Psoas muscle (tissue), 8 donors: ENCODE measurements around the gene TUT1. TPM values are rescaled to one million over a fixed set of nuclear protein-coding genes. Genes with fewer than 3 reads are reported as not detected.

Source experiments
- ATAC-seq, 4 donors: fragments of 200-7000 bp; cut with Tn5 transposase; one replicate each; pipeline ENCODE4 v1.9.1; 2020; ENCODE audit warnings: moderate library complexity in 3 of 4, mild to moderate bottlenecking in 2 of 4
- DNase-seq, 2 donors: peaks; one replicate each; pipeline ENCODE4 v3.0.0-alpha.2; 2020
- H3K27ac ChIP-seq: fragments of 200-600 bp; one replicate; pipeline ENCODE4 v1.8.0; 2022
- H3K27me3 ChIP-seq, 3 donors: fragments of 200-600 bp in 1 of 3; one replicate each; pipeline versions ENCODE4 v1.6.1 to v1.8.0; 2013 to 2022; ENCODE audit warnings: low read length in 2 of 3, mild to moderate bottlenecking in 2 of 3, moderate library complexity in 1 of 3; ENCODE audit not compliant: insufficient read depth in 3 of 3
- H3K36me3 ChIP-seq, 2 donors: fragments of 200-600 bp in 1 of 2; one replicate each; pipeline versions ENCODE4 v1.6.1 to v1.8.0; 2013 to 2022; ENCODE audit warnings: low read depth in 1 of 2, mild to moderate bottlenecking in 1 of 2, moderate library complexity in 1 of 2; ENCODE audit not compliant: insufficient read depth in 1 of 2
- H3K4me1 ChIP-seq: fragments of 200-600 bp; one replicate; pipeline ENCODE4 v1.8.0; 2022
- H3K4me3 ChIP-seq: fragments of 200-600 bp; one replicate; pipeline ENCODE4 v1.8.0; 2022; ENCODE audit warnings: mild to moderate bottlenecking
- H3K9me3 ChIP-seq: fragments of 200-600 bp; one replicate; pipeline ENCODE4 v1.8.0; 2022
- CTCF ChIP-seq: fragments of 200-600 bp; IDR thresholded peaks from one replicate; pipeline ENCODE4 v1.8.0; 2022; ENCODE audit warnings: antibody characterized with exemption
- WGBS, 3 donors: extraction: QIAGEN DNeasy Blood & Tissue Kit; methylation state at CpG; one replicate each; pipeline versions ENCODE4 v1.1.6 to v1.1.7; 2013; 5-methylcytosine and 5-hydroxymethylcytosine counted together
- intact Hi-C, 2 donors: fragments of 100-400 bp; cut with DNase I; formaldehyde crosslinking; loops; one replicate each; pipeline versions ENCODE4 v1.11.0 to v1.14.2; 2022
- polyA plus RNA-seq, 3 donors: library from polyadenylated mRNA; stranded (reverse); fragments of 200-250 nt; gene quantifications; one replicate each; pipeline ENCODE4 v1.2.3, GENCODE V29; 2013
- total RNA-seq, 4 donors: library from RNA; stranded (reverse); fragmentation: NEBNext Ultra II Directional in 2 of 4; extraction: Animal tissue kit (Norgen Biotek cat#: 25700) in 2 of 4; gene quantifications; one replicate each; pipeline versions ENCODE4 v1.2.1 to v1.2.4, GENCODE V29; 2021 to 2023
- donor health status: healthy with polysubstance abuse.
- donor health status: DM: no; HTN: no; CAD: no; lungs with moderate emphysema.
- donor health status: Bipolar disorder and iron deficiency.
- donor health status: healthy.
- donor health status: DM: yes; HTN: yes; CAD: no.
- donor health status: DM: no; HTN: no; CAD: no.
- donor health status: DM: no; HTN: no; CAD: no.
- donor health status: DM: yes; HTN: yes; CAD: no.

The TUT1 gene
- total and polyA plus RNA-seq, 7 donors = 12.1 to 23.7 (median 15.5) TPM

- H3K4me1 ChIP-seq = peaks cover 12% of the 10 kb centered on the region
- peaks cover 0 to 49% of the 10 kb centered on the region in 2 donors for H3K36me3 ChIP-seq
- WGBS, 3 donors = 26 to 41% (median 28%) methylated on average over 14 to 15 of the region's 15 CpGs
- ATAC-seq = peak in 2 of 4 donors; percentile 20 to 22
- DNase-seq = no peak
- no peaks in the 10 kb centered on the region for H3K27me3 ChIP-seq
- intact Hi-C loops = loop anchor here in 1 of 2 donors (5.0 kb wide), 1 partner anchor 39 kb away; the partner anchor contains the start of gene INTS5
- peak overlapping the region; percentile 94 for H3K27ac ChIP-seq
- peak overlapping the region; percentile 82 for H3K4me3 ChIP-seq
- TF ChIP-seq CTCF = no peak
- no peaks in the 10 kb centered on the region for H3K9me3 ChIP-seq
These were observed 22.0 kb upstream of the TUT1 start for GRCh38 chr11:62613291-62613778.

DNA sequence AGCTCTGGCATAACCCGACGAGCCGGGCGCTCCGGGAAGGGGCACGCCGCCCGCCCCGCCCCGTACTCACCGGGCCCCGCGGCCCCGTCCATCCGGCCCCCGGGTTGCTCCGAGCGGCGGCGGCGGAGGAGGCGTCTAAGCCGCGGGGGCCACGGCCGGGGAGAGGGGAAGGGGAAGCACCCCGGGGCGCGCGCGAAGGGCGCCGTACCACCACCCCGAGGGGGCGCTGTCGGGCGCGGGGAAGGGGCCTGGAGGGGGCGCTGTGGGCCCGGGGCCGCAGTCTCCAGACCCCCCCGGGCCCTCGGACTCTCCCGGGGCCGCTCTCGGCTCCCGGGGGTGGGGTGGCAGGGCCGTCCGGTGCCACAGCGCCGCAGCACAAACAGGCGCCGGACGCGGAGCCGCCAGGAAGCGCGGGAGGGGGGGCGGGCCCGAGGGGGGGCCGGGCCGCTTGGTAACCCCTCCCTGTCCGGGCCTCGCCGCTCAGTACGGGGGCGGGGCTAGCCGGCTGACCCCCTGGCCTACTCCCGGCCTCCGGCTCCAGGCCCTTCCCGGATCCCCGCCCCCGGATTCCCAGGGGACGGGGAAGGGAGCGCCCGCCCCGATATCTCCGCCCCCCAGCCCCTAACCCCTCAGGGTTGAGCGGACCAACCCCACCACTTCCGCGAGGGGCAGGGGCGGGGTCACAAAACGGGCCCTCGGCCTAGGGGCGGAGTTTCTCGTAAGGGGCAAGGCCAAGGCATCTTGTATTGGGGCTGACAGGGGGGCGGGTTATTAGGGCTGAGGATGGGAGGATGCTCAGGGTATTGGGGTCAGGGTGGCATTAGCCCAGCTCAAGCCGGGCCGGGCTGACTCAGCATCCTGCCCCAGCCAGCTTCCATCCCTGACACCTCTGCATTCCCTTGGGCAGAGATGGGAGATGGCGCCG is 21.3 kb upstream of the TUT1 start, which contains the start of the genes EML3 and ROM1:
Gene EML3, minus strand, starts transcription at position 410 of the 925 bp plus-strand sequence. Its CDS starts 318 bp downstream, at position 92.
Gene ROM1, plus strand, starts transcription at position 892 of the 925 bp plus-strand sequence. Its CDS starts 25 bp downstream, at position 917.
- ATAC-seq = peak; percentile 82 to 88 (median 86)

DNA sequence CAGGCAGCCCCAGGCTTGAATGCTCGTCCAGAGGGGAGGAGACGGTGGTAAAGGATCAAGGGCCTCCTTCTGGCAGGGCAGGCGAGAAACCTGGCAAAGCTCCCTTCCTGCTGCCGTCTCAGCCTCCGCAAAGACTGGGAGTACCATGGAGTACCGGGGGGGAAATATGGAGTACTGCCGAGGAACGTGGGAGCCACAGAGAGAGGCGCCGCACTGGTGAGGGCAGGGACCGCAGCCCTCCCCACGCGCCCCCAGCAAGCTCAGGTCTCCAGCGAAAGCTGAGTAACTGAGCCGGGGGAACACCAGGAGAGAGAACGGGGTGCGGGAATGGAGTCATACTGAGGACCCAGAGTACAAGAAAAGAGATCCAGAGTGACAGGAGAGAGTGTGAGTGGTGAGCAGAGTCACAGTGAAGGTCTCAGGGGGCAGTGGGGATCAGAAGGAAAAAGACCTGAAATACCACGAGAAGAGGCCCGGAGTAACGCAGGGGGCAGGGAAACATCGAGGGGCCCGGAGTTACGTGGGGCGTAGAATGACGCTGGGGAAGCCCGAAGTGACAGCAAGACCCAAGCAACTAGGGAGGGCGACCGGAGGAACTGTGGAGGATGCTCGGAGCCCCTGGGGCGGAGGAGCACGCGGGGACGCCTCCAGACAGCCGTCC is 20.5 kb upstream of the TUT1 start:
- Histone ChIP-seq H3K27ac (peak overlapping the region; percentile 94), H3K9me3 (no peaks in the 10 kb centered on the region), H3K4me3 (peak overlapping the region; percentile 82), H3K4me1 (peaks cover 12% of the 10 kb centered on the region), H3K27me3 (no peaks in the 10 kb centered on the region), H3K36me3 (peaks cover 0 to 40% of the 10 kb centered on the region in 2 donors)
- TF ChIP-seq CTCF = no peak
- intact Hi-C loops = loop anchor here in 1 of 2 donors (5.0 kb wide), 1 partner anchor 40 kb away; the partner anchor contains the start of gene INTS5
- peak; percentile 60 to 76 for DNase-seq
- ATAC-seq = peak in 2 of 4 donors; percentile 10 to 15
- 1 to 6% (median 4%) methylated on average over 34 of the region's 34 CpGs for WGBS, 3 donors

More for the DNA sequence above, 21.3 kb upstream of the TUT1 start, which contains the start of the genes EML3 and ROM1:
- peak; percentile 94 to 95 for DNase-seq
- peak; percentile 88 for TF ChIP-seq CTCF
- H3K9me3 ChIP-seq = no peaks in the 10 kb centered on the region
- intact Hi-C loops = loop anchor here in 1 of 2 donors (5.0 kb wide), 1 partner anchor 40 kb away; the partner anchor contains the start of gene INTS5
- H3K4me3 ChIP-seq = peak within 1 kb of the TSS; percentile 82
- H3K27me3 ChIP-seq = no peaks in the 10 kb centered on the region
- 1 to 4% (median 2%) methylated on average over 33 to 90 of the region's 91 CpGs for WGBS, 3 donors
- peaks cover 0 to 47% of the 10 kb centered on the region in 2 donors for H3K36me3 ChIP-seq
- H3K27ac ChIP-seq = peak within 1 kb of the TSS; percentile 94
- H3K4me1 ChIP-seq = peaks cover 12% of the 10 kb centered on the region

DNA sequence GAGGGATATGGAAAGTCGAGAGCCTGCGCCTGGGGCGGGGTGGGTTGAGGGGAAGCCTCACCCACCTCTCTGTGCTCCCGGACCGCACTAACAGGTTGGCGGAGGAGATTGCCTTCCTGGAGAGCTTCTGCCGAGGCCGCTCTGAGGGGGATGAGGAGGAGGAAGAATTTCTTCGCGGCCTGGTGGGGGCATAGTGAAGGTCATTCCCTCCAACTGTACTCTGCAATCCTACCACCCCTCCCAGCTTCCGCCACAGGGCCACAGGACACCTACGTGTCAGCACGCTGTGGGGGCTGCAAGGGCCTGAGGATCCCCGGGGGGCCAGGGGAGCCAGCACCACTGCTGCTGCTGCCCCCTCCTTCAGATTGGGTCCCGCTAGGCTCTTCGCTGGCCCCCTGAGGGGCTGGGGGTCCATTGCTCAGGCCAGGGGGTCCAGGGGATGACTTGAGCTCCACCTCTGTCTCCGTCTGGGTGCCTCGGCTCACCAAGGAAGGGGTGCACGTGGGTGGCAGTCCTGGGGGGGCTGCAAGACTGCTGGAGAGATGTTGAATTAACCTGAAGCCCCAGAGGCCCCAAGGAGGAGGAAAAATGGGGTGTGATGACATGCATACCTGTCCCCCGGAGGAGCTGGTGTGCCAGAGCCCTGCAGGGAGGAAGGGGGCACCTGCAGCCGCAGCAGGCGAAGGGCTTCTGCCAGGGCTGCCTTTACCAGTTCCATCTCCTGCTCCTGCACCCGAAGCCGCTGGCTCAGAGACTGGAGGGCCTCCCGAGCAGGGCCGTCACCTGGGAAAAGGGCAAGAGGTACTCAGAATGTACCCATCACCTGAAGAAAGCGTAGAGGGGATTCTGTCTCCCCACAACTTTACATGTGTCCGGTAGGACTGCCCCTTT is 19.7 kb upstream of the TUT1 start:
- TF ChIP-seq CTCF = no peak
- intact Hi-C loops = loop anchor here in 1 of 2 donors (5.0 kb wide), 1 partner anchor 41 kb away; the partner anchor contains the start of gene INTS5
- H3K4me3 ChIP-seq = peak overlapping the region; percentile 82
- peaks cover 12% of the 10 kb centered on the region for H3K4me1 ChIP-seq
- DNase-seq = no peak
- no peaks in the 10 kb centered on the region for H3K9me3 ChIP-seq
- no peak for ATAC-seq
- peak overlapping the region; percentile 94 for H3K27ac ChIP-seq
- 73 to 78% (median 76%) methylated on average over 26 to 28 of the region's 28 CpGs for WGBS, 3 donors
- H3K27me3 ChIP-seq = no peaks in the 10 kb centered on the region
- H3K36me3 ChIP-seq = peaks cover 0 to 40% of the 10 kb centered on the region in 2 donors
